ENCODE data around the gene DEFB129. TPM values are rescaled to one million over a fixed set of nuclear protein-coding genes. Genes with fewer than 3 reads are reported as not detected.
A peak's percentile ranks its signal among the peaks of the same experiment; 100 is the strongest.

DEFB129 gene
- polyA plus RNA-seq, 1 donor (not counting 4 experiments of a cell fraction or from before 2014, with no cell fraction given): not detected

- Histone ChIP-seq H3K9me1 (ENCODE audit: control insufficient read depth, extremely low read depth, insufficient read depth, low read length) (no peaks in the 10 kb centered on the region), H3K27ac (ENCODE audit: control insufficient read depth, insufficient read depth, low read length) (no peak overlapping the region), H3K4me3 (ENCODE audit: control insufficient read depth in 2 of 3, extremely low read depth in 1 of 3, insufficient read depth in 2 of 3, low read depth in 1 of 3, low read length in 3 of 3) (no peak overlapping the region), H3K9me3 (ENCODE audit: control insufficient read depth, low read depth, low read length) (no peaks in the 10 kb centered on the region), H3K9ac (ENCODE audit: control insufficient read depth, extremely low read depth, insufficient read depth, low read length) (no peak overlapping the region), H2AFZ (ENCODE audit: control insufficient read depth, low read length) (peak overlapping the region; percentile 40), H3K4me2 (ENCODE audit: control insufficient read depth, extremely low read depth, insufficient read depth, low read depth, low read length) (peak overlapping the region; percentile 5), H3K36me3 (ENCODE audit: control insufficient read depth in 2 of 2, extremely low read depth in 1 of 2, insufficient read depth in 2 of 2, low read length in 2 of 2) (no peaks in the 10 kb centered on the region), H4K20me1 (ENCODE audit: control insufficient read depth, extremely low read depth, insufficient read depth, low read length) (no peaks in the 10 kb centered on the region), H3K79me2 (ENCODE audit: control insufficient read depth, insufficient read depth, low read length) (no peaks in the 10 kb centered on the region), H3K27me3 (ENCODE audit: control insufficient read depth, extremely low read depth, insufficient read depth, low read length) (no peaks in the 10 kb centered on the region), H3K4me1 (ENCODE audit: control insufficient read depth, extremely low read depth, insufficient read depth, low read length) (no peaks in the 10 kb centered on the region)
- FAIRE-seq (no peak), DNase-seq (ENCODE audit: low read depth, low spot score) (no peak)
- dilution Hi-C loops (cut with MboI; ENCODE audit: extremely low pct_ligation_motif_present, low sequenced_read_pairs): no loop called here
- TF ChIP-seq EZH2 (IDR thresholded peaks at IDR 0.05; ENCODE audit: low read length) (no peak), CTCF (optimal IDR thresholded peaks at IDR 0.05 in 1 of 3, IDR thresholded peaks at IDR 0.05 in 1 of 3, conservative IDR thresholded peaks at IDR 0.05 in 1 of 3; ENCODE audit: extremely low read depth in 1 of 3, insufficient read depth in 2 of 3, low read length in 3 of 3) (peak; percentile 19 to 38 (median 28))
Observed at GRCh38 chr20:278607-279571, 51.8 kb downstream of the DEFB129 start.

Other genes with a start within 250 kb of the DEFB129 start
- gene DEFB125, start 139.6 kb upstream of the DEFB129 start, polyA plus RNA-seq: not detected in 3 replicates
- gene DEFB126, start 84.7 kb upstream of the DEFB129 start, polyA plus RNA-seq: not detected in 3 replicates
- gene DEFB127, start 69.8 kb upstream of the DEFB129 start, polyA plus RNA-seq: not detected in 3 replicates
- not detected in 3 replicates for gene DEFB128, start 37.5 kb upstream of the DEFB129 start, polyA plus RNA-seq
- not detected in 3 replicates for gene DEFB132, start 30.5 kb downstream of the DEFB129 start, polyA plus RNA-seq
- gene C20orf96, start 63.5 kb downstream of the DEFB129 start, polyA plus RNA-seq: 3.5 to 4.7 TPM (median 3.6 TPM) in 3 replicates
- gene ZCCHC3, start 70.3 kb downstream of the DEFB129 start, polyA plus RNA-seq: 4.9 to 6.8 TPM (median 5.7 TPM) in 3 replicates
- 1.4 to 3.5 TPM (median 1.9 TPM) in 3 replicates for gene SOX12, start 98.3 kb downstream of the DEFB129 start, polyA plus RNA-seq
- gene NRSN2, start 119.9 kb downstream of the DEFB129 start, polyA plus RNA-seq: 10.4 to 29.0 TPM (median 14.0 TPM) in 3 replicates
- 52.6 to 68.4 TPM (median 57.6 TPM) in 3 replicates for gene TRIB3, start 153.5 kb downstream of the DEFB129 start, polyA plus RNA-seq
- gene RBCK1, start 181.0 kb downstream of the DEFB129 start, polyA plus RNA-seq: 83.3 to 136 TPM (median 129 TPM) in 3 replicates
- 24.5 to 31.1 TPM (median 29.0 TPM) in 3 replicates for gene TBC1D20, start 235.3 kb downstream of the DEFB129 start, polyA plus RNA-seq